Caco-2 (cell line): ENCODE results near the gene VPS26A. TPM values are rescaled to one million over a fixed set of nuclear protein-coding genes. Genes with fewer than 3 reads are reported as not detected.

Source experiments
- BruUV-seq: library from RNA; stranded (reverse); fragments of 400-500 nt; replicated peaks from 2 replicates; lab custom pipeline; 2021; lab: Mats Ljungman, UMichigan
- CTCF ChIA-PET: fragments of 300-600 bp; sonication (Branson Sonifier 250); formaldehyde crosslinking; loops from one replicate; lab custom pipeline; 2022; ENCODE audit warnings: antibody characterized with exemption; lab: Charles Lee
- POLR2A ChIA-PET: fragments of 300-600 bp; sonication (Branson Sonifier 250); formaldehyde crosslinking; loops from one replicate; lab custom pipeline; 2022; ENCODE audit warnings: antibody characterized with exemption; lab: Charles Lee
- DNase-seq, 2 experiments: peaks; one replicate each; pipeline versions ENCODE4 v3.0.0 to v3.0.0-alpha.2; 2020 to 2022
- H3K27me3 ChIP-seq: replicated peaks from 2 replicates; pipeline ENCODE4 v1.6.0; 2011; ENCODE audit warnings: low read length; ENCODE audit not compliant: control insufficient read depth, insufficient read depth
- H3K36me3 ChIP-seq: 2 replicates; pipeline ENCODE4 v1.5.1; 2011; ENCODE audit warnings: low read length; ENCODE audit not compliant: control insufficient read depth, insufficient read depth
- H3K4me1 ChIP-seq: fragments of 250-450 bp; sonication (Bioruptor Pico); 2 replicates; pipeline ENCODE4 v1.5.1; 2020; ENCODE audit warnings: mild to moderate bottlenecking
- H3K4me3 ChIP-seq: 2 replicates; pipeline ENCODE4 v1.5.1; 2011; ENCODE audit warnings: low read depth, mild to moderate bottlenecking, control low read depth, low read length
- H3K9me3 ChIP-seq: fragments of 250-450 bp; sonication (Bioruptor Pico); 2 replicates; pipeline ENCODE4 v1.5.1; 2020; ENCODE audit warnings: mild to moderate bottlenecking, moderate library complexity
- H3K27ac Mint-ChIP-seq: one replicate; pipeline ENCODE4 v1.8.0; 2022; ENCODE audit warnings: mixed read lengths; ENCODE audit not compliant: unreplicated experiment
- H3K27me3 Mint-ChIP-seq: one replicate; pipeline ENCODE4 v1.8.0; 2022; ENCODE audit warnings: mixed read lengths; ENCODE audit not compliant: insufficient read depth, unreplicated experiment
- H3K36me3 Mint-ChIP-seq: one replicate; pipeline ENCODE4 v1.8.0; 2022; ENCODE audit warnings: mild to moderate bottlenecking, mixed read lengths; ENCODE audit not compliant: insufficient read depth, unreplicated experiment
- H3K4me1 Mint-ChIP-seq: one replicate; pipeline ENCODE4 v1.8.0; 2022; ENCODE audit warnings: low read depth, mixed read lengths; ENCODE audit not compliant: unreplicated experiment
- H3K4me3 Mint-ChIP-seq: one replicate; pipeline ENCODE4 v1.8.0; 2022; ENCODE audit warnings: mild to moderate bottlenecking, moderate library complexity, mixed read lengths; ENCODE audit not compliant: unreplicated experiment
- H3K9me3 Mint-ChIP-seq: one replicate; pipeline ENCODE4 v1.8.0; 2022; ENCODE audit warnings: mixed read lengths; ENCODE audit not compliant: unreplicated experiment
- intact Hi-C: fragments of 100-400 bp; cut with micrococcal nuclease; formaldehyde crosslinking; loops from one replicate; pipeline ENCODE4 v1.10.0; 2022; ENCODE audit not compliant: unreplicated experiment
- total RNA-seq: library from RNA; stranded (reverse); gene quantifications from 2 replicates; pipeline ENCODE4 v1.2.3, GENCODE V29; 2022
- TF ChIP-seq, protein P1 (sequence below), 2 experiments: fragments of 200-600 bp in 1 of 2; IDR thresholded peaks; 1 replicate in 1 of 2; 2 replicates in 1 of 2; pipeline versions ENCODE4 v1.5.1 to v1.8.0; 2011 to 2022; ENCODE audit warnings: antibody characterized with exemption in 1 of 2, control low read depth in 1 of 2, inconsistent platforms in 1 of 2, low read depth in 1 of 2, low read length in 1 of 2, mild to moderate bottlenecking in 1 of 2, moderate library complexity in 1 of 2; ENCODE audit not compliant: insufficient read depth in 1 of 2, severe bottlenecking in 1 of 2, unreplicated experiment in 1 of 2

Gene VPS26A
- total RNA-seq, 1 experiment from 2014 or later, result 143 TPM

- POLR2A ChIA-PET, result no interaction called here
- no peaks in the 10 kb centered on the region for H3K27me3 ChIP-seq
- no peak overlapping the region for H3K27ac Mint-ChIP-seq
- H3K36me3 ChIP-seq, result no peaks in the 10 kb centered on the region
- CTCF ChIA-PET, result no interaction called here
- H3K4me1 ChIP-seq, result no peaks in the 10 kb centered on the region; the same call in 1 of the 2 replicates
- no peak for DNase-seq
- no peaks in the 10 kb centered on the region for H3K9me3 Mint-ChIP-seq
- H3K27me3 Mint-ChIP-seq, result peaks cover 9% of the 10 kb centered on the region
- no peaks in the 10 kb centered on the region for H3K9me3 ChIP-seq
- H3K4me3 ChIP-seq, result no peak overlapping the region
- intact Hi-C loops, result no loop called here
- no peaks in the 10 kb centered on the region for H3K36me3 Mint-ChIP-seq
- TF ChIP-seq, protein P1, sequence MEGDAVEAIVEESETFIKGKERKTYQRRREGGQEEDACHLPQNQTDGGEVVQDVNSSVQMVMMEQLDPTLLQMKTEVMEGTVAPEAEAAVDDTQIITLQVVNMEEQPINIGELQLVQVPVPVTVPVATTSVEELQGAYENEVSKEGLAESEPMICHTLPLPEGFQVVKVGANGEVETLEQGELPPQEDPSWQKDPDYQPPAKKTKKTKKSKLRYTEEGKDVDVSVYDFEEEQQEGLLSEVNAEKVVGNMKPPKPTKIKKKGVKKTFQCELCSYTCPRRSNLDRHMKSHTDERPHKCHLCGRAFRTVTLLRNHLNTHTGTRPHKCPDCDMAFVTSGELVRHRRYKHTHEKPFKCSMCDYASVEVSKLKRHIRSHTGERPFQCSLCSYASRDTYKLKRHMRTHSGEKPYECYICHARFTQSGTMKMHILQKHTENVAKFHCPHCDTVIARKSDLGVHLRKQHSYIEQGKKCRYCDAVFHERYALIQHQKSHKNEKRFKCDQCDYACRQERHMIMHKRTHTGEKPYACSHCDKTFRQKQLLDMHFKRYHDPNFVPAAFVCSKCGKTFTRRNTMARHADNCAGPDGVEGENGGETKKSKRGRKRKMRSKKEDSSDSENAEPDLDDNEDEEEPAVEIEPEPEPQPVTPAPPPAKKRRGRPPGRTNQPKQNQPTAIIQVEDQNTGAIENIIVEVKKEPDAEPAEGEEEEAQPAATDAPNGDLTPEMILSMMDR (IDR thresholded peaks at IDR 0.05; ENCODE audit: insufficient read depth in 1 of 2, low read depth in 1 of 2, low read length in 1 of 2, severe bottlenecking in 1 of 2, unreplicated experiment in 1 of 2), result no peak
- no peak overlapping the region for H3K4me3 Mint-ChIP-seq
- no TSS peak for BruUV-seq
- peaks cover 12% of the 10 kb centered on the region for H3K4me1 Mint-ChIP-seq
These were observed 16.8 kb upstream of the VPS26A start for GRCh38 chr10:69107176-69107490.

DNA sequence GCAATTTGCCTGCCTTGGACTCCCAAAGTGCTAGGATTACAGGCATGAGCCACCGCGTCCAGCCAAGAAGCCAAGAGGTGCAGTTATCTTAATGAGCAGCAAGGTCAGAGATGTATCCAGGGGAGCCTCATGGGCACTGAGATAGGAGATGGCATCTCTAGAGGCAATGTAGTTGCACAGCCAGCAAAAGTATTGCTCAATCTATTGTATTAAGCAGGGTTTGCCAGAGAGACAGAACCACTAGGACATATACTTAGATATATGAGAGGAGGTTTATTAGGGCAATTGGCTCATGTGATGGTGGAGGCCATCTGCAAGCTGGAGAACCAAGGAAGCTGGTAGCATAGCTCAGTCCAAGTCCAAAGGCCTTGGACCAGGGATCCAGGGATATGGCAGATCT is 16.3 kb upstream of the VPS26A start:
- intact Hi-C loops, result no loop called here
- BruUV-seq, result no TSS peak
- Histone ChIP-seq H3K36me3 (no peaks in the 10 kb centered on the region), H3K9me3 (no peaks in the 10 kb centered on the region), H3K27me3 (no peaks in the 10 kb centered on the region), H3K4me1 (no peaks in the 10 kb centered on the region; the same call in 1 of the 2 replicates), H3K4me3 (no peak overlapping the region)
- peaks cover 12% of the 10 kb centered on the region for H3K4me1 Mint-ChIP-seq
- peaks cover 6% of the 10 kb centered on the region for H3K27me3 Mint-ChIP-seq
- H3K36me3 Mint-ChIP-seq, result no peaks in the 10 kb centered on the region
- ChIA-PET CTCF (no interaction called here), POLR2A (no interaction called here)
- H3K27ac Mint-ChIP-seq, result no peak overlapping the region
- no peak overlapping the region for H3K4me3 Mint-ChIP-seq
- TF ChIP-seq, protein P1 (IDR thresholded peaks at IDR 0.05; ENCODE audit: insufficient read depth in 1 of 2, low read depth in 1 of 2, low read length in 1 of 2, severe bottlenecking in 1 of 2, unreplicated experiment in 1 of 2), result no peak
- peak in 1 of 2 experiments; percentile 21 for DNase-seq
- no peaks in the 10 kb centered on the region for H3K9me3 Mint-ChIP-seq

DNA sequence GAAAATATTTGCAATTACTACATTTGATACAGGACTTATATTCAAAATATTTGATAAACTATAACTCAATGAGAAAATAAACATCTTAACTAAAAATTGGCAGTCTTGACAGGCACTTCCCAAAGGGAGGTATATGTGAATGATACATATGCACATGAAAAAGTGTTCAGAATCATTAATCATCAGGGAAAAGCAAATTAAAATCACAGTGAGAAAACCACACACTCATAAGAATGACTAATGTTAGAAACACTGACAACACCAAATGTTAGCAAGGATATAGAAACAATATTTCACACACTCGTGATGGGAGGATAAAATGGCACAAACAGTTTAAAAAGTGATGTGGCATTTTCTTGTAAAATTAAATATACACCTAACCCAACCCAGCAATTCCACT is 4.1 kb upstream of the VPS26A start:
- ChIA-PET POLR2A (interaction anchor here (0.5 to 0.7 kb wide), 2 partner anchors 25 to 170 kb away, joined by 4 read pairs; no protein-coding TSS in a partner anchor), CTCF (no interaction called here)
- Mint-ChIP-seq H3K36me3 (peaks cover 18% of the 10 kb centered on the region), H3K27me3 (peaks cover 4% of the 10 kb centered on the region), H3K4me1 (no peaks in the 10 kb centered on the region), H3K27ac (no peak overlapping the region), H3K4me3 (no peak overlapping the region), H3K9me3 (no peaks in the 10 kb centered on the region)
- DNase-seq, result no peak
- Histone ChIP-seq H3K27me3 (no peaks in the 10 kb centered on the region), H3K4me3 (no peak overlapping the region), H3K9me3 (no peaks in the 10 kb centered on the region), H3K4me1 (peaks cover 4% of the 10 kb centered on the region; the same call in 1 of the 2 replicates), H3K36me3 (no peaks in the 10 kb centered on the region)
- BruUV-seq, result no TSS peak
- intact Hi-C loops, result loop anchor here (5.0 to 10.0 kb wide), 3 partner anchors 58 to 275 kb away; no protein-coding TSS in a partner anchor
- TF ChIP-seq, protein P1 (IDR thresholded peaks at IDR 0.05; ENCODE audit: insufficient read depth in 1 of 2, low read depth in 1 of 2, low read length in 1 of 2, severe bottlenecking in 1 of 2, unreplicated experiment in 1 of 2), result no peak
